Measurements from ENCODE around the gene PLEKHA6.

DNA sequence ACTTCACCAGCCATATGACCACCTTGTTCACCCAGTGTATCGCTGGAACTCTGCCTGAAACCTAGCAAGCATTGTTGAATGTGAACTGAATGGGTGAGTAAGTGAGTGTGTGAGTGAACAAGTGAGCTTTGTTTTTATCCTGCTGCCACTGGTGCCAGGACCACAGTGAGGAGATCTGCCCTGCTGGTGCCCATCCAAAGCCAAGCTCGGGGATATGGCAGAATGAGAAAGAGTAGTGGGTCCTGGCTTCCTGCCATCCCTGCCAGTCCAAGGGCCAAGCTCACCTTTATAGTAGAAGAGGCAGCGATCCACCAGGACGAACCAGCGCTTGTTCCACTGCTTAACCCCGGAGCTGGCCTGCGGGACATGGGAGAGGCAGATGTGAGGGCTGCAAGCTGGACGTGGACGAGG lies 92.5 kb downstream of the PLEKHA6 start:
- TF ChIP-seq POLR2AphosphoS5 (IDR thresholded peaks at IDR 0.05) (no peak), CTCF (IDR thresholded peaks at IDR 0.05) (no peak), EP300 (IDR thresholded peaks at IDR 0.05) (no peak), POLR2A (IDR thresholded peaks at IDR 0.05) (no peak)
